T-helper 17 cell (primary cell): Measurements from ENCODE around the gene ROR1. TPM values are rescaled to one million over a fixed set of nuclear protein-coding genes. Genes with fewer than 3 reads are reported as not detected.
"Not testable (repeated sequence)": the region's sequence is repeated elsewhere in the genome, so short reads cannot be mapped to it uniquely, and the experiment has no call there.

Experiments used
- ATAC-seq: fragments of 150-1000 bp; cut with Tn5 transposase; 2 replicates; pipeline ENCODE4 v1.10.0; 2021; ENCODE audit warnings: mild to moderate bottlenecking, moderate library complexity
- DNase-seq, 3 donors: peaks; one replicate each; pipeline versions ENCODE4 v3.0.0 to v3.0.0-alpha.2; 2020 to 2021
- H3K9me3 ChIP-seq: one replicate; pipeline ENCODE4 v1.7.0; 2013; ENCODE audit warnings: low read length, mild to moderate bottlenecking; ENCODE audit not compliant: control insufficient read depth, poor library complexity, severe bottlenecking
- H3K27ac Mint-ChIP-seq: one replicate; pipeline ENCODE4 v1.8.0; 2022; ENCODE audit warnings: mild to moderate bottlenecking, moderate library complexity, mixed read lengths
- H3K27me3 Mint-ChIP-seq: one replicate; pipeline ENCODE4 v1.8.0; 2022; ENCODE audit warnings: mixed read lengths
- H3K36me3 Mint-ChIP-seq: one replicate; pipeline ENCODE4 v1.8.0; 2022; ENCODE audit warnings: low read depth, mixed read lengths
- H3K4me1 Mint-ChIP-seq: one replicate; pipeline ENCODE4 v1.8.0; 2022; ENCODE audit warnings: mild to moderate bottlenecking, mixed read lengths
- H3K4me3 Mint-ChIP-seq: one replicate; pipeline ENCODE4 v1.8.0; 2022; ENCODE audit warnings: mild to moderate bottlenecking, moderate library complexity, mixed read lengths
- total RNA-seq, 4 donors: library from RNA in 2 of 4; stranded (reverse) in 2 of 4; gene quantifications; one replicate each; pipeline ENCODE4 v1.2.3 and lab custom pipeline; 2022 to 2026

ROR1 gene
- total RNA-seq, 2 donors from 2014 or later = not detected

DNA sequence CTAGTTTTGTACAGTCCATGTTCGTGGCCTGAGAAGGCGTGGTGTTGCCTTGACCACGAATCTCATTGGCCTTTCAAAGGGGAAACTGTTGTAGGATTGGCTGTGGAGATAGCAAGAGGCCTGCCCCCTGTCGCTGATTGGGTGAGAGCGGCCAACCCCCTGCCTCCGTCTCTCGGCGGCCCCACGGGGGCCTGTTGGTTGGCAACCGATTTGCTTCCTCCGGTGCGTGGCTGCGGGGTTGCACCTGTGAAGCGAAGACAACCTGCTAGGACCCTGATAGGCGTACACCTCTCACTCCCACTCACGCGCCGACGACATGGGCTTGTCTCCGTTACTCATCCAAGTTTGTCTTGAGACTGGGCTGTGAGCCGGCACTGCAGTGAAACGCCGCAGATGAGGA, 429.6 kb downstream of the ROR1 start, which contains the start of gene UBE2U:
Gene UBE2U (plus strand): TSS at position 204 of the 400 bp plus-strand sequence. CDS start 428 bp downstream, outside the sequence.
- H3K4me1 Mint-ChIP-seq = peaks cover 2% of the 10 kb centered on the region
- H3K9me3 ChIP-seq = no peaks in the 10 kb centered on the region
- no peak for DNase-seq
- peaks cover 18% of the 10 kb centered on the region for H3K27me3 Mint-ChIP-seq
- no peak within 1 kb of the TSS for H3K4me3 Mint-ChIP-seq
- ATAC-seq = no peak
- peaks cover 3% of the 10 kb centered on the region for H3K36me3 Mint-ChIP-seq
- no peak within 1 kb of the TSS for H3K27ac Mint-ChIP-seq

DNA sequence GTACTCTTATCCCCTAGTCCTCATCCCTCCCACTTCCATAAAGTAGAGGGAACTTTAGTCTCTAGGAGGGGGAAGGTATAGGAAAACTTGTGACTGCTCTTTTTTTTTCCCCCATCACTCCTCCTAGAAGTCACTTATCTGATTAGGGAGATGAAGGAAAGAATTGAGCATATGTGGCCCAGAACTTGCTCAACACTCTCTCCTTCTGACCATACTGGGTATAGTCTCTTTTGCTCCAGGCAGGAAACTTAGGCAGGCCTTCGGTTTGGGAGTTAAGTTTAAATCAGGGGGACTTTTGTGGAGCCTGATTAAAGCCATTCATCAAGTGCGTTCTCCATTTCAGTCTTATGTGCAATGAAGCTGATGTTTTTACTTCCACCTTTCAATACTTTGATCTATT, 435.4 kb downstream of the ROR1 start:
- no peaks in the 10 kb centered on the region for H3K9me3 ChIP-seq
- DNase-seq (no peak), ATAC-seq (no peak)
- Mint-ChIP-seq H3K27me3 (peaks cover 28% of the 10 kb centered on the region), H3K27ac (no peak overlapping the region), H3K36me3 (peaks cover 3% of the 10 kb centered on the region), H3K4me1 (peaks cover 2% of the 10 kb centered on the region), H3K4me3 (no peak overlapping the region)

DNA sequence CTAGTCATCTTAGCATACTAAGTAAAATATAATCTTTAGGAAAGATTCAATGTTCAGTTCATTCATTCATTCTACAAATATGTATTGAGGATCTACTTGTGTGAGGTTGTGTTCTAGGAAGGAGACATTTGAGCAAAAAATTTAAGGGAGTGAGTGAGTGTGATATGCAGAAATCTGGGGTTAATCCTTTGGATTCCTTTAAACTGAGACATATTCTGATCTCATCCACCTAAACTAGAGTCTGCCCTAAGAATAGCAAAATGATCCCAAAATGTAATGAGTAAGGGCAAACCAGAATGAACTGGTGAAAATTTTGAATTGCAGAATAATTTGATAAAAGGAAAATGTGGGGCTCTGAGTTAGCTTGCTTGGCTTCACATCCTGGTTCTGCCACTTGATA, 438.2 kb downstream of the ROR1 start:
- H3K4me3 Mint-ChIP-seq = no peak overlapping the region
- no peaks in the 10 kb centered on the region for H3K9me3 ChIP-seq
- no peaks in the 10 kb centered on the region for H3K36me3 Mint-ChIP-seq
- no peak overlapping the region for H3K27ac Mint-ChIP-seq
- ATAC-seq (no peak), DNase-seq (no peak)
- peaks cover 32% of the 10 kb centered on the region for H3K27me3 Mint-ChIP-seq
- no peaks in the 10 kb centered on the region for H3K4me1 Mint-ChIP-seq

DNA sequence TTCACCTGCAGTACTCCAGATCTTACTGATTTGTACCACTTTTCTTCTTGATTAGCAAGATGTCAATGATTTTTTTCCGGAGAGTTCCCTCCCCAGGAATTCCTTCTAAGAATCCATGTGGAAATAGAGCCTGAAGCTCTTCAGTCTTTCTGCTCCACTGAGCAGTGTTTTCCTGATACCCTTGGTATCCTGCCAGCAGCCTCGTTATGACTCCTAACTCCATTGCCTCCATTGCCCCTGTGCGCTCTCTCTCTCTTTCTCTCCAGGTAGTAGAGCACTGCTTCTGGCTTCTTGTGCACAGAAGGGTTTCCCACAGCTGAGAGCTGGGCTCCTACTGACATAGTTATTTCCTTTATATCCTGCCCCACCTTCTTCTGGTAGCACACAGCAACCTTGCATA, 441.8 kb downstream of the ROR1 start:
- ATAC-seq = no peak
- no peak overlapping the region for H3K27ac Mint-ChIP-seq
- peaks cover 44% of the 10 kb centered on the region for H3K27me3 Mint-ChIP-seq
- no peaks in the 10 kb centered on the region for H3K36me3 Mint-ChIP-seq
- H3K4me1 Mint-ChIP-seq = no peaks in the 10 kb centered on the region
- no peak overlapping the region for H3K4me3 Mint-ChIP-seq
- DNase-seq = no peak
- H3K9me3 ChIP-seq = no peaks in the 10 kb centered on the region

DNA sequence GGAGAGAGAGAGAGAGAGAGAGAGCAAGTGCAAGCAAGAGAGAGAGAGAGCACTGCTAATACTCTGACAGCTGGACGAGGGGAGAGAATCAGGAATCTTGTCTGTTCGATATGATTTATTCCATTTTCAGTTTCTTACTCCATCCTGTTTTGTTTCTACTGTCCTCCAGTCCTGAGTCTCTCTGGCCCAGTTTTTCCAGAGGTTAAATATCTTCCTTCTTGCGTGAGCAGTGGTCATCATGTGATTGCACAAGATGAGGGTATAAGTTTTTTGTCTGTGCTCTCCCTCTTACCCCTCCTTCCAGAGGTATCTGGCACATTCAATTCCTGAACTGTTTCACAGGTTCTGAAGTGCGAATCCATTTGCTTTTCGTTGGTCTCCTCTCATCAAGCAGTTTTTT, 446.4 kb downstream of the ROR1 start:
- Mint-ChIP-seq H3K27ac (no peak overlapping the region), H3K27me3 (peaks cover 40% of the 10 kb centered on the region), H3K4me1 (peaks cover 7% of the 10 kb centered on the region), H3K4me3 (no peak overlapping the region), H3K36me3 (no peaks in the 10 kb centered on the region)
- no peaks in the 10 kb centered on the region for H3K9me3 ChIP-seq
- no peak for DNase-seq
- ATAC-seq = no peak

DNA sequence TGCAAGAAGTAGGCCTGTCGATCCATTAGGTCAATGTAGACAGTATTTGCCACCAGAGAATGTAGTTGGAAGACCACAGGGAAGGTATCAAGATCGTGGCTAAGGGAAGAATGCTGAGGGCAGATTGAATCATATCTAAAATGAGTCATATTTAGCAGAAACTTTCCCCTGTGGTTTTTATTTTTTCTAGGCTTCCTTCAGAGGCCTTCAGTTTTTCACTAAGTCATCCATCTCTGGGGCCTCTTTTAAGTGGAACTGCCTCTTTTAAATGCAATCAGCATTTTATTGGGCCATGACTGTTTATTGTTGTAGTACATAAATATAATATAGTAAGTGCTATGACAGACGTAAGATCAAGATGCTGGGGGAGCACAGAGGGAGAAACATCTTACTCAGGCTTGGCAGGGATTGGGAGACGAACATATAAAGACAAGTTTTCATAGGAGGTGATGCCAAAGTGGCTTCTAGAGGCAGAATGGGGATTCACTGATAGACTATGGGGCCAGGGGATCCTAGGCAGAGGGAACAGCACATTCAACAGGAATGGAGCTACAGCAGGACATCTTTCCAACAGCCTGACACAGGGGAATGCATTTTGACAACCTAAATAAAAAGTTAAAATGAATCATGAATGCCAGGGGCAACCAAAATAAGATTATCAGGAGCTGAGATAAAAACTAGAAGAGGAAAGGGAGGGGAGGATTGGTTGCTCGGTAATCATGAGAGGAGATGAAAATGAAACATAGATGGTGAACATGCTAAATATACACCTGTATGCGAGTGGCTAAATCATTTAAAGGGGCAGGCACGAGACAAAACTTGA, 449.7 kb downstream of the ROR1 start:
- Mint-ChIP-seq H3K27ac (no peak overlapping the region), H3K4me3 (no peak overlapping the region), H3K27me3 (peaks cover 36% of the 10 kb centered on the region), H3K4me1 (peaks cover 7% of the 10 kb centered on the region), H3K36me3 (no peaks in the 10 kb centered on the region)
- no peak for DNase-seq
- ATAC-seq = no peak
- H3K9me3 ChIP-seq = no peaks in the 10 kb centered on the region

DNA sequence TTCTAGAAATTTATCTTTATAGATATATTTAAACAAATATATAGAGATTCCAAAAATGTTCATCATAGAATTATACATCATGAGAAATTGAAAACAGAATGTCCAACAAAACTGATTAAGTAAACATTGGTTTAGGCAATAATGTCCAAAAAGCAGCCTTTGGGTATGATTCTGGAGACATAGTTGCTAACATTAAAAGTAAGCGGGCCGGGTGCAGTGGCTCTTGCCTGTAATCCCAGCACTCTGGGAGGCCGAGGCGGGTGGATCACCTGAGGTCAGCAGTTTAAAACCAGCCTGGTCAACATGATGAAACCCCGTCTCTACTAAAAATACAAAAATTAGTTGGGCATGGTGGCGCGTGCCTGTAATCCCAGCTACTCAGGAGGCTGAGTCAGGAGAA, 450.4 kb downstream of the ROR1 start:
- H3K4me3 Mint-ChIP-seq, H3K36me3 Mint-ChIP-seq, DNase-seq, ATAC-seq, H3K27ac Mint-ChIP-seq, H3K4me1 Mint-ChIP-seq, H3K9me3 ChIP-seq: not testable (repeated sequence)
- H3K27me3 Mint-ChIP-seq = peaks cover 29% of the 10 kb centered on the region

DNA sequence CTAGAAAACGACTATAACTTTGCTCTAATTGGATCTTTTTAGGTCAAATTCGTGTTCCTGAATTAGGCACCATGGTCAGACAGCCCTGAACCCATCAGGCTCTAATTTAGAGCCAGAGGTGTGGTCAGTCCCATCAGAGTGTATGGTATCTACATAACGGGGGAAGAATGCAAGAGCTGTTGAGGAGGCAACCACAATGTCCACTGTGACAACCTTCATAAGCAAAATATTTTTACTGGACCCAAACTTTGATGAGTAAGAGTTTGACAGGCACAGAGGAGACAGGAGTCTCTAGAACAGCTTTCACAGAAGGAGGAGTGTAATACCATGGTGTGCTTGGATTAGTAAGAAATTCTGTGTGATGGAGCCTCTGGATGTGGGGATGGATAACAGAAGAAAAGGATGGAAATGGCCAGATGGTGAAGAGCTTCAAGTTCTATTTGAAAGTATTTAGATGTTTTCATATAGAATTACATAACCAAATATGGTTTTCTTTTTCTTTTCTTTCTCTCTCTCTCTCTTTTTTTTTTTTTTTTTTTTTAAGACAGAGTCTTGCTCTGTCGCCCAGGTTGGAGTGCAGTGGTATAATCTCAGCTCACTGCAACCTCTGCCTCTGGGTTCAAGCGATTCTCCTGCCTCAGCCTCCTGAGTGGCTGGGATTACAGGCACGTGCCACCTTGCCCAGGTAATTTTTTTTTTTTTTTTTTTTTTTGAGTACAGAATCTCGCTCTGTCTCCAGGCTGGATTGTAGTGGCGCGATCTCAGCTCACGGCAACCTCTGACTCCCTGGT, 454.5 kb downstream of the ROR1 start:
- H3K36me3 Mint-ChIP-seq = no peaks in the 10 kb centered on the region
- H3K4me1 Mint-ChIP-seq = peaks cover 5% of the 10 kb centered on the region
- no peaks in the 10 kb centered on the region for H3K9me3 ChIP-seq
- ATAC-seq = no peak
- peaks cover 32% of the 10 kb centered on the region for H3K27me3 Mint-ChIP-seq
- H3K27ac Mint-ChIP-seq = no peak overlapping the region
- DNase-seq = no peak
- no peak overlapping the region for H3K4me3 Mint-ChIP-seq

DNA sequence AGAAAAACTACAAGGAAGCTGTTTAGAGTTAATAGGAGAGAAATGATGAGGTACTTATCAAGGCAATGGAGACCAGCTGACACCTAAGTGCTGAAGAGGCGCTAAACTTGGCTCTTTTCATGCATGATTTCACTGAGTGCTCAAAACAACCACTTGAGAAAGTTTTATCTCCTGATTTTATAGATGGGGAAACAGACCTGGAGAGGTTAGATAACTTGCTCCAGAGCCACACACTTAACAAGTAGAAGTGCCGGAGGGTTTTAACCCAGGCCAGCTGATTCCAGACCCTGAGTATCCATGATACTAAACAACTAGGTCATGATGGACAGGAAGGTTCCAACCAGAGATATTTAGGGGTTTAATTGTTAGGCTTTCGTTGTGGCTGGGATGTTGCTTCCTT, 455.5 kb downstream of the ROR1 start:
- Mint-ChIP-seq H3K36me3 (peaks cover 3% of the 10 kb centered on the region), H3K4me1 (no peaks in the 10 kb centered on the region), H3K4me3 (no peak overlapping the region), H3K27ac (no peak overlapping the region), H3K27me3 (peaks cover 41% of the 10 kb centered on the region)
- no peaks in the 10 kb centered on the region for H3K9me3 ChIP-seq
- DNase-seq (no peak), ATAC-seq (no peak)

Other genes starting within 250 kb of the ROR1 start
- gene PGM1, start 180.6 kb upstream of the ROR1 start, total RNA-seq = 10 to 100 TPM; 11.7 to 14.2 TPM